WTC11 (cell line): Measurements from ENCODE around the gene PLIN4. TPM values are rescaled to one million over a fixed set of nuclear protein-coding genes. Genes with fewer than 3 reads are reported as not detected.

Experiments used
- ATAC-seq: fragments of 200-7000 bp; cut with Tn5 transposase; 2 replicates; pipeline ENCODE4 v1.10.0; 2021; ENCODE audit warnings: mild to moderate bottlenecking, moderate library complexity
- CTCF ChIA-PET: fragments of 300-600 bp; sonication (Branson Sonifier 250); formaldehyde crosslinking; loops from one replicate; lab custom pipeline; 2021; ENCODE audit warnings: antibody characterized with exemption; lab: Charles Lee
- POLR2A ChIA-PET: fragments of 350-600 bp; sonication (Branson Sonifier 250); formaldehyde crosslinking; loops from one replicate; lab custom pipeline; 2021; ENCODE audit warnings: antibody characterized with exemption; lab: Charles Lee
- DNase-seq: peaks from one replicate; pipeline ENCODE4 v3.0.0; 2021; ENCODE audit warnings: low spot score
- H3K27ac Mint-ChIP-seq: 2 replicates; pipeline ENCODE4 v1.8.0; 2021; ENCODE audit warnings: mixed read lengths
- H3K27me3 Mint-ChIP-seq: 2 replicates; pipeline ENCODE4 v1.8.0; 2021; ENCODE audit warnings: low read depth, mild to moderate bottlenecking, moderate library complexity, mixed read lengths
- H3K36me3 Mint-ChIP-seq: 2 replicates; pipeline ENCODE4 v1.8.0; 2021; ENCODE audit warnings: mixed read lengths
- H3K4me1 Mint-ChIP-seq: 2 replicates; pipeline ENCODE4 v1.8.0; 2022; ENCODE audit warnings: mixed read lengths
- H3K4me3 Mint-ChIP-seq: 2 replicates; pipeline ENCODE4 v1.8.0; 2021; ENCODE audit warnings: mild to moderate bottlenecking, moderate library complexity, mixed read lengths
- H3K9me3 Mint-ChIP-seq: 2 replicates; pipeline ENCODE4 v1.8.0; 2021; ENCODE audit warnings: mixed read lengths
- total RNA-seq: library from RNA; stranded (reverse); gene quantifications from 3 replicates; pipeline ENCODE4 v1.2.3, GENCODE V29; 2021
- TF ChIP-seq, protein P1 (sequence below): fragments of 250-450 bp; sonication (Bioruptor Pico); IDR thresholded peaks from 2 replicates; pipeline ENCODE4 v1.9.0; 2021; ENCODE audit warnings: mild to moderate bottlenecking, borderline replicate concordance

PLIN4 gene
- total RNA-seq, 1 experiment from 2014 or later = 0.35 TPM

DNA sequence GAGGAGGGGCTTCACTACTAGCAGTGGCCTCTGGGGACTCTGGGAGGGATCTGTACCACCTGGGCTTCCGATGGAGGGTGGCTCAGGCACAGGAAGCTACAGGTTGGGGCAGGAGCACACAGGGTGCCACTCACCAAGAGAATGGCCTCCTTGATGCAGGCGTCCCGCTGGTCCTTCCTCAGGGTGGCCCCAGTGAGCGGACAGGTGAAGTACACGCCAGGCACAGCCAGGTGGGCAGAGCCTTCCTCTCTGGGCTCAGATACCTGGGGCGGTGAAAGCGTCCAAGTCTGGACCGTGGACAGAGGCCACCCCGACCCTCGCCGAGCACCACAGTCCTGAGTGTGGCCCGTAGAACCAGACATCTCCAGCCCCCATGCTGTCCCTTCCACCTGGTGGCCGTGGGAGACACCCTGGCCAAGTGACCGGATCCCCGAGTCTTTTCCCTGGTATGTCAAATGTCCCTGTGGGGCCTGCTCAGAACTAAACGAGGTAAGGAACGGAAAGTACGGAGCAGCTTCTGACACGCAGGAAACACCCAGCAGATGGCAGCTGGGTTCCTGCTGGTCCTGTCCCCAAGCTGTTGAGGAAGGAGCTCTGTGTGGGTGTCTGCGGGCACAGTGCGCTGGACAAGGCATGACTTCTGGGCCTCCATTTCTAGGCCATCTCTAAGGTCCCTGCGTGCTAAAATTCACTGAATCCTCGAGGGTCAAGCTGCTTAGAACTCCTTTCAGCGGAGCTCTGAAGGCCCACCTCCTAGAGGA, 65.9 kb downstream of the PLIN4 start:
- Mint-ChIP-seq H3K9me3 (no peaks in the 10 kb centered on the region), H3K36me3 (peaks cover 13% of the 10 kb centered on the region), H3K4me1 (peaks cover 12% of the 10 kb centered on the region), H3K4me3 (no peak overlapping the region), H3K27me3 (no peaks in the 10 kb centered on the region), H3K27ac (no peak overlapping the region)
- POLR2A ChIA-PET = no interaction called here
- TF ChIP-seq, protein P1, sequence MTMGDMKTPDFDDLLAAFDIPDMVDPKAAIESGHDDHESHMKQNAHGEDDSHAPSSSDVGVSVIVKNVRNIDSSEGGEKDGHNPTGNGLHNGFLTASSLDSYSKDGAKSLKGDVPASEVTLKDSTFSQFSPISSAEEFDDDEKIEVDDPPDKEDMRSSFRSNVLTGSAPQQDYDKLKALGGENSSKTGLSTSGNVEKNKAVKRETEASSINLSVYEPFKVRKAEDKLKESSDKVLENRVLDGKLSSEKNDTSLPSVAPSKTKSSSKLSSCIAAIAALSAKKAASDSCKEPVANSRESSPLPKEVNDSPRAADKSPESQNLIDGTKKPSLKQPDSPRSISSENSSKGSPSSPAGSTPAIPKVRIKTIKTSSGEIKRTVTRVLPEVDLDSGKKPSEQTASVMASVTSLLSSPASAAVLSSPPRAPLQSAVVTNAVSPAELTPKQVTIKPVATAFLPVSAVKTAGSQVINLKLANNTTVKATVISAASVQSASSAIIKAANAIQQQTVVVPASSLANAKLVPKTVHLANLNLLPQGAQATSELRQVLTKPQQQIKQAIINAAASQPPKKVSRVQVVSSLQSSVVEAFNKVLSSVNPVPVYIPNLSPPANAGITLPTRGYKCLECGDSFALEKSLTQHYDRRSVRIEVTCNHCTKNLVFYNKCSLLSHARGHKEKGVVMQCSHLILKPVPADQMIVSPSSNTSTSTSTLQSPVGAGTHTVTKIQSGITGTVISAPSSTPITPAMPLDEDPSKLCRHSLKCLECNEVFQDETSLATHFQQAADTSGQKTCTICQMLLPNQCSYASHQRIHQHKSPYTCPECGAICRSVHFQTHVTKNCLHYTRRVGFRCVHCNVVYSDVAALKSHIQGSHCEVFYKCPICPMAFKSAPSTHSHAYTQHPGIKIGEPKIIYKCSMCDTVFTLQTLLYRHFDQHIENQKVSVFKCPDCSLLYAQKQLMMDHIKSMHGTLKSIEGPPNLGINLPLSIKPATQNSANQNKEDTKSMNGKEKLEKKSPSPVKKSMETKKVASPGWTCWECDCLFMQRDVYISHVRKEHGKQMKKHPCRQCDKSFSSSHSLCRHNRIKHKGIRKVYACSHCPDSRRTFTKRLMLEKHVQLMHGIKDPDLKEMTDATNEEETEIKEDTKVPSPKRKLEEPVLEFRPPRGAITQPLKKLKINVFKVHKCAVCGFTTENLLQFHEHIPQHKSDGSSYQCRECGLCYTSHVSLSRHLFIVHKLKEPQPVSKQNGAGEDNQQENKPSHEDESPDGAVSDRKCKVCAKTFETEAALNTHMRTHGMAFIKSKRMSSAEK (CRISPR knock-in tag) = no peak
- ATAC-seq (0 out of 2 replicates have a peak, but pooled peaks have one; percentile 3), DNase-seq (no peak)
- CTCF ChIA-PET = interaction anchor here (1.8 kb wide), 1 partner anchor 73 kb away, joined by 5 read pairs; no protein-coding TSS in a partner anchor

Other genes starting within 250 kb of the PLIN4 start
- gene SHD, start 239.2 kb downstream of the PLIN4 start, total RNA-seq = 2.0 to 3.6 TPM (median 3.4 TPM) in 3 replicates
- 0.55 to 1.0 TPM (median 0.94 TPM) in 3 replicates for gene TMIGD2, start 216.1 kb downstream of the PLIN4 start, total RNA-seq
- gene FSD1, start 213.9 kb downstream of the PLIN4 start, total RNA-seq = 61.3 to 69.2 TPM (median 65.7 TPM) in 3 replicates
- gene STAP2, start 179.7 kb downstream of the PLIN4 start, total RNA-seq = 18.2 to 21.1 TPM (median 20.2 TPM) in 3 replicates
- 28.3 to 37.7 TPM (median 37.4 TPM) in 3 replicates for gene MPND, start 174.9 kb downstream of the PLIN4 start, total RNA-seq
- 89.4 to 109 TPM (median 89.7 TPM) in 3 replicates for gene SH3GL1, start 117.9 kb downstream of the PLIN4 start, total RNA-seq
- 126 to 161 TPM (median 137 TPM) in 3 replicates for gene CHAF1A, start 115.8 kb downstream of the PLIN4 start, total RNA-seq
- 34.8 to 39.8 TPM (median 38.8 TPM) in 3 replicates for gene UBXN6, start 60.7 kb downstream of the PLIN4 start, total RNA-seq
- gene HDGFL2, start 46.2 kb downstream of the PLIN4 start, total RNA-seq = 111 to 116 TPM (median 115 TPM) in 3 replicates
- gene PLIN5, start 16.7 kb upstream of the PLIN4 start, total RNA-seq = 3.3 to 4.2 TPM (median 3.9 TPM) in 3 replicates
- 0.81 to 1.2 TPM (median 0.87 TPM) in 3 replicates for gene LRG1, start 21.6 kb upstream of the PLIN4 start, total RNA-seq
- 45.1 to 52.1 TPM (median 49.1 TPM) in 3 replicates for gene SEMA6B, start 41.2 kb upstream of the PLIN4 start, total RNA-seq
- 8.3 to 8.7 TPM (median 8.6 TPM) in 3 replicates for gene TNFAIP8L1, start 121.0 kb upstream of the PLIN4 start, total RNA-seq
- gene MYDGF, start 151.9 kb upstream of the PLIN4 start, total RNA-seq = 54.2 to 59.1 TPM (median 58.2 TPM) in 3 replicates
- 36.0 to 52.9 TPM (median 38.3 TPM) in 3 replicates for gene DPP9, start 205.4 kb upstream of the PLIN4 start, total RNA-seq